ENCODE data around the gene ZNF189. TPM values are rescaled to one million over a fixed set of nuclear protein-coding genes. Genes with fewer than 3 reads are reported as not detected.

Gene ZNF189
- 8.9 and 10.5 TPM in 2 replicates for total RNA-seq

DNA sequence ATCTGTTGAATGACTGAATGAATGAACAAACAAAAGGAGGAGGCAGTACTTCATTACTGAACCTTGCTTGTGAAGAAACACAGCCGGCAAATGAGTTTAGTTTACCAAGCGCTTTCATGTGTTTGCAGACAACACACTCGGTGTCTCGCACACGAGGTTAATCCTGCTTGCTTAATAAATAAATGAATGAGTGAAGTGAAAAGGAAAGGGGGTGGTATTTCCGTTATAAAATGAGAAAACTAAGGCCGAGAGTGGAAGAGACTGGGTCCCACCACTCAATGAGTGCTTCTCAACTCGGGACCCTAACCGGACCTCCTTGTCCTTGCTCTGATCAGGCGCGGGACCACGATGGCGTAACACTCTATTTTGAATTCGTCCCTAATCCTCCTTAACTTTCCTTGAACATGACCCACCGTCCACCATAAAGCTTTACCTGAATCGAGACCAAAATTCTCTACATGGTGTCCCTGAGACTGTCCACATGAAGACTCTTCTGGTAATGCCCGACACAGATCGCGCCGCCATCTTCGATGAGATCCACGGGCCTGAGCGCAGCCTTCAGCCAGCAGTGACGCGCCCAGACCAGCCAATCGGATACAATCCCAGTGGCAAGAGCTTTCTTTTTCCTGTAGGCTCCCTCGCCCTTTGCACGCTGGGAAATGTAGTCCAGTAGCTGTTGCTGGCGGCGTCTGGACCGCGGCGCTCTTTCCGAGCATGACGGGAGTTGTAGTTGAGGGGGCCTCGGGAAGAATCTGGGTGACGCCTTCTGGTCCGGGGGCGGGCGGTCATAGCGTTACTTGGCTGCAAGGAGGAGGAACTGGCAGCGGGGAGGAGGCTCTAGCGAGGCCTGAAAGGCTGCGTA, at the start of gene ZNF189, which contains the start of gene MRPL50:
Gene ZNF189 (plus strand): TSS at position 784 of the 862 bp plus-strand sequence. CDS start 306 bp downstream, outside the sequence.
Gene MRPL50 (minus strand): TSS at position 551 of the 862 bp plus-strand sequence. CDS start 26 bp downstream, at position 525.

DNA sequence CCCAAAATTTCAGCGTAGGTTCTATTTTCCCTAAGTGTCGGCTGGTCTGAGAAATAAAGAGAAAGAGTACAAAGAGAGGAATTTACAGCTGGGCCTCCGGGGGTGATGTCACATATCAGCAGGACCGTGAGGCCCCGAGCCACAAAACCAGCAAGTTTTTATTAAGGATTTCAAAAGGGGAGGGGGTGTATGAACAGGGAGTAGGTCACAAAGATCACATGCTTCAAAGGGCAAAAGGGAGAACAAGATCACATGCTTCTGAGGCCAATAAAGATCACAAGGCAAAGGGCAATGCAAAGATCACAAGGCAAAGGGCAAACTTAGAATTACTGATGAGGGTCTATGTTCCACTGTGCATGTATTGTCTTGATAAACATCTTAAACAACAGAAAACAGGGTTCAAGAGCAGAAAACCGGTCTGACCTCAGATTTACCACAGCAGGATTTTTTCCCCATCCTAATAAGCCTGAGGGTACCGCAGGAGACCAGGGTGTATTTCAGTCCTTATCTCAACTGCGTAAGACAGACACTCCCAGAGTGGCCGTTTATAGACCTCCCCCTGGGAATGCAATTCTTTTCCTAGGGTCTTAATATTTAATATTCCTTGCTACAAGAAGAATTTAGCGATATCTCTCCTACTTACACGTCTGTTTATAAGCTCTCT, 13.6 kb upstream of the ZNF189 start, which contains the start of gene BAAT:
Gene BAAT (minus strand): TSS at position 134 of the 664 bp plus-strand sequence. CDS start 13,602 bp downstream, outside the sequence.

DNA sequence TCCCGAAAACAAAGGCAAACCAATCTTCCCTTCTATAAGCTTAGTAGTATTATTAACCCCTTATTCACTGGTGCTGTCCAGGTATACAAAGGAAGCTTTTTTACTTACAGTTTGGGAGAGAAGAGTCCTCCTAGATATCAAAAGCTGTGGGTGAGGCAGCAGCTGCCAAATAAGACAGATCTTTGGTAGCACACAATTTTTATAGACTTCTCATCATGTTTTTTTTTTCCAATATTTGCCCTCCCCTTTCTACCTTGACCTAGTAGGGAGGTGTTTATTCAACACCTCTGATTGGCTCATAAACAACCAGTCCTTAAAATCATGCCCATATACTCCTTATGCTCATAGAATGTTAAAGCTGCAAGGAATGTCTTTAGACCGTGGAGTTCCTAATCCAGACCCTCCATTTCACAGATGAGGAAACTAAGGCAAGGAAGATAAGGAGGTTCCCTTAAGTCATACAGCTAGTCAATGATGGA, 37.0 kb downstream of the ZNF189 start, which contains the start of gene ALDOB:
Gene ALDOB (minus strand): TSS at position 174 of the 479 bp plus-strand sequence. CDS start 4,887 bp downstream, outside the sequence.

Other genes with a start within 250 kb of the ZNF189 start
- not detected in 2 replicates for gene BAAT, start 13.8 kb upstream of the ZNF189 start, total RNA-seq
- gene MRPL50, start 233 bp upstream of the ZNF189 start, total RNA-seq = 9.4 and 10.7 TPM in 2 replicates
- not detected in 2 replicates for gene ALDOB, start 36.9 kb downstream of the ZNF189 start, total RNA-seq
- gene RNF20, start 135.0 kb downstream of the ZNF189 start, total RNA-seq = 14.1 and 18.3 TPM in 2 replicates
- gene PPP3R2, start 196.1 kb downstream of the ZNF189 start, total RNA-seq = not detected in 2 replicates

Data from myometrial cell (primary cell).